ENCODE measurements around the gene ZC3H14.

DNA sequence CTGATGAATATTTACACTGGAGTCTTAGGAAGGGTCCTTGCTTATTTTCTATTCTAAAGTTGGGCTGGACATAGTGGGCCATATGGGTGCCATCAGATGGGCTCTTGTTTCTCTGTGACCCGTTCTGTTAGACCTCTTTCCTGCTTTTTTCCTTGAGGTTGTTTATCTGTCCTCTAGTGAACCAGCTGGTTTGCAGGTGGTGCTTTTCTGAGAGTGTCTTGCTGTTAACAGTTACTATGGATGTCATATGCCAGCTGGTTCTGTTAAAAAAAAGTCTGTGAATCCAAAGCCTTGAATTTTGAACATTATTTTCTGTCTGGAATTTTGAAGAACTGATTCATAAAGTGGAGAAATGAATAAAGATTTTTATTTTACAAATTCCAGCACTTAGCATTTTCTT, 29.2 kb downstream of the ZC3H14 start:
- TF ChIP-seq, protein P1, sequence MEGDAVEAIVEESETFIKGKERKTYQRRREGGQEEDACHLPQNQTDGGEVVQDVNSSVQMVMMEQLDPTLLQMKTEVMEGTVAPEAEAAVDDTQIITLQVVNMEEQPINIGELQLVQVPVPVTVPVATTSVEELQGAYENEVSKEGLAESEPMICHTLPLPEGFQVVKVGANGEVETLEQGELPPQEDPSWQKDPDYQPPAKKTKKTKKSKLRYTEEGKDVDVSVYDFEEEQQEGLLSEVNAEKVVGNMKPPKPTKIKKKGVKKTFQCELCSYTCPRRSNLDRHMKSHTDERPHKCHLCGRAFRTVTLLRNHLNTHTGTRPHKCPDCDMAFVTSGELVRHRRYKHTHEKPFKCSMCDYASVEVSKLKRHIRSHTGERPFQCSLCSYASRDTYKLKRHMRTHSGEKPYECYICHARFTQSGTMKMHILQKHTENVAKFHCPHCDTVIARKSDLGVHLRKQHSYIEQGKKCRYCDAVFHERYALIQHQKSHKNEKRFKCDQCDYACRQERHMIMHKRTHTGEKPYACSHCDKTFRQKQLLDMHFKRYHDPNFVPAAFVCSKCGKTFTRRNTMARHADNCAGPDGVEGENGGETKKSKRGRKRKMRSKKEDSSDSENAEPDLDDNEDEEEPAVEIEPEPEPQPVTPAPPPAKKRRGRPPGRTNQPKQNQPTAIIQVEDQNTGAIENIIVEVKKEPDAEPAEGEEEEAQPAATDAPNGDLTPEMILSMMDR (IDR thresholded peaks at IDR 0.05): no peak
- no peak for TF ChIP-seq POLR2A (IDR thresholded peaks at IDR 0.05)
